NAMALWA (cell line): ENCODE measurements around the gene KDM2B.
"Not testable (repeated sequence)": the region's sequence is repeated elsewhere in the genome, so short reads cannot be mapped to it uniquely, and the experiment has no call there.

ENCODE experiments used
- DNase-seq: peaks from one replicate; pipeline ENCODE4 v3.0.0-alpha.2; 2015; ENCODE audit warnings: low spot score

Gene KDM2B

DNA sequence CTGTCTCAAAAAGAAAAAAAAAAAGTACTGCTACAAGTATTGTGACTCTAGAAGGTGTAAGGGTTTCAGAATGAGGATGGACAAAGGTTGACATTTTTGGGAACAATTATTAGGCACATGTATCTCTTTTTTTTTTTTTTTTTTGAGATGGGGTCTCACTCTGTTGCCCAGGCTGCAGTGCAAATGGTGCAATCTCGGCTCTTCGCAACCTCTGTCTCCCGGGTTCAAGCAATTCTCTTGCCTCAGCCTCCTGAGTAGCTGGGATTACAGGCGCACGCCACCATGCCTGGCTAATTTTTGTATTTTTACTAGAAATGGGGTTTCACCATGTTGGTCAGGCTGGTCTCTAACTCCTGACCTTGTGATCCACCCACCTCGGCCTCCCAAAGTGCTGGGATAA lies 195.9 kb downstream of the KDM2B start:
- DNase-seq = not testable (repeated sequence)

DNA sequence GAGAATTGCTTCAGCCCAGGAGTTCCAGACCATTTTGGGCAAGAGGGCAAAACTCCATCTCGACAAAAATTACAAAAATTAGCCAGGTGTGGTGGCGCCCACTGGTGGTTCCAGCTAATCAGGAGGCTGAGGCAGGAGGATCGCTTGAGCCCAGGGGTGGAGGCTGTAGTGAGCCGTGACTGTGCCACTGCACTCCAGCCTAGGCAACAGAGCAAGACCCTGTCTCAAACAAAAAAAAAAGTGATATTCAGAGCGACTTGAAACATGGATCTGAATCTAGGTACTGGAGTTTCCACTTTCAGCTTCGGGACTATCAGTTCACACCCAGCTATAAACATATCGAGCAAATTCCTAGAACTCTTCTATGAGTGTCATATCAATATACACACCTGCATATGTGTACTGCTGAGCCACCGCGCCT lies 197.2 kb downstream of the KDM2B start:
- DNase-seq = no peak

DNA sequence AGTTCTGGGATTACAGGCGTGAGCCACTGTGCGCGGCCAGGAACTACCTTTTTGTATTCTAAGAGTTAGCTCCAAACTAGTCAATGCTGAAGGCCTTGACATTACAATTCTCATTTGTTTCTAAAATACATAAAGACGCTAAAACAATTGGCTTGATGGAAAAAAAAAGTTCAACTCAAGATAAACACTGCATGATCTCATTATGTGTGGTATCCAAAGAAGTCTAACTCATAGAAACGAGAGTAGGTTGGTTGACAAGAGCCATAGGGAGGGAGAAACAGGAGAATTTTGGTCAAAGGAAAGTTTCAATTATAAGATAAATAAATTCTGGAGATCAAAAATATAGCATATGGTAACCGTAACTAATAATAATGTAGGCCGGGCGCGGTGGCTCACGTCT lies 200.9 kb downstream of the KDM2B start:
- no peak for DNase-seq
